PC-3 (cell line): ENCODE results near the gene CEP128. TPM values are rescaled to one million over a fixed set of nuclear protein-coding genes. Genes with fewer than 3 reads are reported as not detected.
A peak's percentile ranks its signal among the peaks of the same experiment; 100 is the strongest.

Experiments
- ATAC-seq: fragments of 200-7000 bp; cut with Tn5 transposase; 2 replicates; pipeline ENCODE4 v1.9.1; 2020; ENCODE audit warnings: mild to moderate bottlenecking, moderate library complexity
- BruUV-seq: library from RNA; stranded (reverse); fragments of 400-500 nt; replicated peaks from 2 replicates; lab custom pipeline; 2021; lab: Mats Ljungman, UMichigan
- CTCF ChIA-PET: fragments of 300-600 bp; sonication (Branson Sonifier 250); formaldehyde crosslinking; loops from one replicate; lab custom pipeline; 2022; ENCODE audit warnings: antibody characterized with exemption; lab: Charles Lee
- POLR2A ChIA-PET: fragments of 300-600 bp; sonication (Branson Sonifier 250); formaldehyde crosslinking; loops from one replicate; lab custom pipeline; 2022; ENCODE audit warnings: antibody characterized with exemption; ENCODE audit not compliant: unreplicated experiment; lab: Charles Lee
- DNase-seq: peaks from one replicate; pipeline ENCODE4 v3.0.0-alpha.2; 2015
- H2AFZ ChIP-seq: fragments of 300-600 bp; sonication (generic); 2 replicates; pipeline ENCODE4 v1.6.0; 2016; ENCODE audit warnings: antibody characterized with exemption, low read length
- H3F3A ChIP-seq: fragments of 300-600 bp; sonication (generic); one replicate; pipeline ENCODE4 v1.6.0; 2017; ENCODE audit warnings: antibody characterized with exemption, low read length, control low read depth, mild to moderate bottlenecking; ENCODE audit not compliant: unreplicated experiment
- H3K27ac ChIP-seq: fragments of 300-600 bp; sonication (generic); 2 replicates; pipeline ENCODE4 v1.5.1; 2016; ENCODE audit warnings: mild to moderate bottlenecking, low read length
- H3K27me3 ChIP-seq: fragments of 300-600 bp; sonication (generic); 2 replicates; pipeline ENCODE4 v1.6.1; 2016; ENCODE audit warnings: low read length, mixed read lengths
- H3K36me3 ChIP-seq: fragments of 300-600 bp; sonication (generic); 2 replicates; pipeline ENCODE4 v1.6.1; 2016; ENCODE audit warnings: low read depth, mixed run types, low read length, mixed read lengths
- H3K4me1 ChIP-seq: fragments of 300-600 bp; sonication (generic); 2 replicates; pipeline ENCODE4 v1.5.1; 2016; ENCODE audit warnings: low read length; ENCODE audit not compliant: insufficient read depth
- H3K4me2 ChIP-seq: fragments of 300-600 bp; sonication (generic); 2 replicates; pipeline ENCODE4 v1.6.0; 2016; ENCODE audit warnings: low read length
- H3K4me3 ChIP-seq: fragments of 300-600 bp; sonication (generic); 2 replicates; pipeline ENCODE4 v1.5.1; 2016; ENCODE audit warnings: mild to moderate bottlenecking, low read length, mixed read lengths
- H3K79me2 ChIP-seq: fragments of 300-600 bp; sonication (generic); 2 replicates; pipeline ENCODE4 v1.6.1; 2017; ENCODE audit warnings: low read length, mixed read lengths
- H3K9ac ChIP-seq: fragments of 300-600 bp; sonication (generic); 2 replicates; pipeline ENCODE4 v1.6.0; 2016; ENCODE audit warnings: mild to moderate bottlenecking, low read length
- H3K9me2 ChIP-seq: fragments of 300-600 bp; sonication (generic); replicated peaks from 2 replicates; pipeline ENCODE4 v1.6.1; 2016; ENCODE audit warnings: mixed run types, low read length, mixed read lengths
- H3K9me3 ChIP-seq: fragments of 300-600 bp; sonication (generic); 2 replicates; pipeline ENCODE4 v1.6.1; 2016; ENCODE audit warnings: low read length, mixed read lengths
- H4K20me1 ChIP-seq: fragments of 300-600 bp; sonication (generic); 2 replicates; pipeline ENCODE4 v1.6.1; 2016; ENCODE audit warnings: low read length, mixed read lengths
- CTCF ChIP-seq: fragments of 300-600 bp; sonication (generic); conservative IDR thresholded peaks from 2 replicates; pipeline ENCODE4 v1.5.1; 2017; ENCODE audit warnings: antibody characterized with exemption, low read depth, mild to moderate bottlenecking, low read length
- EZH2 ChIP-seq: fragments of 300-600 bp; sonication (generic); IDR thresholded peaks from one replicate; pipeline ENCODE4 v1.6.1; 2017; ENCODE audit warnings: antibody characterized with exemption, mild to moderate bottlenecking, low read length; ENCODE audit not compliant: unreplicated experiment
- EZH2phosphoT487 ChIP-seq: fragments of 300-600 bp; sonication (generic); IDR thresholded peaks from 2 replicates; pipeline ENCODE4 v1.6.1; 2018; ENCODE audit warnings: mild to moderate bottlenecking, antibody characterized with exemption, low read length, borderline replicate concordance
- intact Hi-C: fragments of 100-400 bp; cut with micrococcal nuclease; formaldehyde crosslinking; loops from 2 replicates; pipeline ENCODE4 v1.9.0; 2023
- total RNA-seq: library from RNA; depleted of rRNA; stranded (reverse); fragments of >200 nt; gene quantifications from 2 replicates; pipeline ENCODE4 v1.2.3, GENCODE V29; 2014

The CEP128 gene
- total RNA-seq, 1 experiment from 2014 or later: 11.6 TPM

GRCh38 chr14:80768646-80769045 lies 172.9 kb downstream of the CEP128 start:
- no peaks in the 10 kb centered on the region for H3F3A ChIP-seq
- H3K27ac ChIP-seq: no peak overlapping the region
- H3K4me3 ChIP-seq: no peak overlapping the region
- no peaks in the 10 kb centered on the region for H3K36me3 ChIP-seq
- no peaks in the 10 kb centered on the region for H3K79me2 ChIP-seq
- TF ChIP-seq EZH2 (no peak), EZH2phosphoT487 (no peak), CTCF (no peak)
- no peaks in the 10 kb centered on the region for H3K9me3 ChIP-seq
- POLR2A ChIA-PET: no interaction called here
- intact Hi-C loops: no loop called here
- H4K20me1 ChIP-seq: no peaks in the 10 kb centered on the region
- no TSS peak for BruUV-seq
- H3K9ac ChIP-seq: no peak overlapping the region
- no peaks in the 10 kb centered on the region for H3K27me3 ChIP-seq
- DNase-seq (no peak), ATAC-seq (no peak)
- H3K4me2 ChIP-seq: no peak overlapping the region
- peaks cover 12% of the 10 kb centered on the region for H3K4me1 ChIP-seq
- no peak overlapping the region for H2AFZ ChIP-seq
- no peaks in the 10 kb centered on the region for H3K9me2 ChIP-seq
- CTCF ChIA-PET: no interaction called here

GRCh38 chr14:80764921-80765507 lies 176.5 kb downstream of the CEP128 start:
- TF ChIP-seq EZH2phosphoT487 (no peak), CTCF (no peak), EZH2 (no peak)
- DNase-seq: no peak
- H3K36me3 ChIP-seq: no peaks in the 10 kb centered on the region
- H3K9ac ChIP-seq: no peak overlapping the region
- no peak for ATAC-seq
- no peaks in the 10 kb centered on the region for H3K9me2 ChIP-seq
- no peaks in the 10 kb centered on the region for H3K9me3 ChIP-seq
- H2AFZ ChIP-seq: no peak overlapping the region
- no peaks in the 10 kb centered on the region for H3K4me1 ChIP-seq
- H3K4me2 ChIP-seq: no peak overlapping the region
- no peaks in the 10 kb centered on the region for H4K20me1 ChIP-seq
- no TSS peak for BruUV-seq
- CTCF ChIA-PET: no interaction called here
- H3K79me2 ChIP-seq: no peaks in the 10 kb centered on the region
- no peak overlapping the region for H3K4me3 ChIP-seq
- no peaks in the 10 kb centered on the region for H3F3A ChIP-seq
- no peak overlapping the region for H3K27ac ChIP-seq
- no peaks in the 10 kb centered on the region for H3K27me3 ChIP-seq
- POLR2A ChIA-PET: no interaction called here
- intact Hi-C loops: no loop called here

GRCh38 chr14:80764496-80764895 lies 177.0 kb downstream of the CEP128 start:
- no peaks in the 10 kb centered on the region for H3K4me1 ChIP-seq
- intact Hi-C loops: no loop called here
- H2AFZ ChIP-seq: no peak overlapping the region
- H3K9ac ChIP-seq: no peak overlapping the region
- H3F3A ChIP-seq: no peaks in the 10 kb centered on the region
- no TSS peak for BruUV-seq
- H3K4me2 ChIP-seq: no peak overlapping the region
- ChIA-PET POLR2A (no interaction called here), CTCF (no interaction called here)
- no peaks in the 10 kb centered on the region for H3K9me3 ChIP-seq
- H3K4me3 ChIP-seq: no peak overlapping the region
- H3K9me2 ChIP-seq: no peaks in the 10 kb centered on the region
- H3K27me3 ChIP-seq: no peaks in the 10 kb centered on the region
- no peaks in the 10 kb centered on the region for H3K36me3 ChIP-seq
- ATAC-seq (no peak), DNase-seq (peak; percentile 17)
- H3K79me2 ChIP-seq: no peaks in the 10 kb centered on the region
- no peak overlapping the region for H3K27ac ChIP-seq
- no peaks in the 10 kb centered on the region for H4K20me1 ChIP-seq
- no peak for TF ChIP-seq EZH2
- TF ChIP-seq EZH2phosphoT487: no peak
- no peak for TF ChIP-seq CTCF
